Gastrocnemius medialis (tissue), 4 donors: ENCODE data around the gene WDHD1.

Experiments
- CTCF ChIP-seq, 5 experiments: fragments of 450-650 bp in 3 of 5; fragments of 200-600 bp in 2 of 5; sonication (generic) in 2 of 5; IDR thresholded peaks in 4 of 5; conservative IDR thresholded peaks in 1 of 5; 1 replicate in 4 of 5; 2 replicates in 1 of 5; pipeline ENCODE4 v1.5.1; 2016 to 2019; ENCODE audit warnings: antibody characterized with exemption in 5 of 5, mild to moderate bottlenecking in 3 of 5, moderate library complexity in 3 of 5
- POLR2A ChIP-seq, 2 donors: fragments of 450-650 bp; IDR thresholded peaks; one replicate each; pipeline ENCODE4 v1.6.1; 2017; ENCODE audit warnings: antibody characterized with exemption in 2 of 2, mild to moderate bottlenecking in 2 of 2, moderate library complexity in 2 of 2

GRCh38 chr14:55025948-55026347 lies 951 bp downstream of the WDHD1 start:
- TF ChIP-seq CTCF (IDR thresholded peaks at IDR 0.05 in 4 of 5, conservative IDR thresholded peaks at IDR 0.05 in 1 of 5) (no peak), POLR2A (IDR thresholded peaks at IDR 0.05) (no peak)
